Measurements from ENCODE around the gene NEUROG3. TPM values are rescaled to one million over a fixed set of nuclear protein-coding genes. Genes with fewer than 3 reads are reported as not detected.

Gene NEUROG3
- total and polyA plus RNA-seq, 2 experiments from 2014 or later: not detected

DNA sequence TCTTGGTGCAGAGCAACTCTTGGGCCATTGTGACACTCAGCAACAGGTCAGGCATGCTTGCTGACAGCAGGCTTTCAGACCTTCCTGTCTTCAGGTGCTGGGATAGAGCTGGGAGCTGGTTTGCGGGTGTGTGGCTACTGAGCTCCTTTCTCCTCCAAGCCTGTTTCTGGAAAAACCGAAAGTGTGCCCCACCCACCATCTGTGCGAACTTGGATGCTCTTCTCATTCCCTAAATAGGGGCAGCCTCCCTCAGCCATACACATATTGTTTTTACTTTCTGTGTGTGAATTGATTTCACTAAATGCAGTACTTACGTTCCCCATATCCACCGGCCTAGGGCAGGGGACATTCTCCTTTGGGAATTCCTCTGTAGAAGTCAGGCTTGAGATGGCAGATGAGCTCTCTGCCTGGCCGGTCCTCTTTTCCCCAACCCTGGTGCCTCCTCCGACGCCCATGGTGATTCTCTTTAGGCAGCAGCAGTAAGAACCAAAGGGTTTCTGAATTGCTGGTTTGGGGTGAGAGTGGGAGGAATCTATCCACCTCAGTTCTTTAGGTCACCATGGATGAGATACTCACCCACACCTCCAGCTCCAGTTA, 6.3 kb upstream of the NEUROG3 start:
- peaks cover 40% of the 10 kb centered on the region for H3K27me3 ChIP-seq (replicated peaks; ENCODE audit: insufficient read depth)
- TF ChIP-seq EZH2phosphoT487 (IDR thresholded peaks at IDR 0.05; ENCODE audit: insufficient read depth, low read depth) (no peak), EZH2 (IDR thresholded peaks at IDR 0.05; ENCODE audit: insufficient read depth, poor library complexity, severe bottlenecking) (no peak)

DNA sequence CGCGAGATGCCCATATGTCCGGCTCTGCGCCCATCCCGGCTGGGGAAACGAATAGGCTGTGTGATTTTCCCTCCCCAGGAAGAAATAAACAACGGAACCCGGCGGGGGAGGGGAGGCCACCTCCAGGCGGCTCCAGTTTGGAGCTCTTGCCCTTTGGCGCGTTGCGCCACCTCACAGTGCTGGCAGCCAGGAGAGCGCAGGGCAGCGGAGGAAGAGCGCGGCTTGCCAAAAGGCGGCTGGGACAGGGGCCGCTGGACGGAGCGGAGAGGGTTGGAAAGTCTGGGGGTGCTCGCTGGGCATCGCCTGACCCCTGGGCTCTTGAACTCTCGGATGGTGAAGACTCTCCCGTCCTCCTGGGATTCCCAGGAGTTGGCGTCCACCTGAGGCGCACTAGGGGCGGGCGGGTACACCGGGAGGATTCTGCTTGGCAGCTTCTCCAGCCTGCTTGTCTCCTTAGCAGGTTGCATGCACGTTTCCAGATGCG, 5.3 kb upstream of the NEUROG3 start:
- Histone ChIP-seq H3K4me2 (ENCODE audit: unreplicated experiment) (no peak overlapping the region), H3F3A (ENCODE audit: insufficient read depth) (no peaks in the 10 kb centered on the region), H3K36me3 (ENCODE audit: low read depth) (no peaks in the 10 kb centered on the region), H3K4me1 (ENCODE audit: insufficient read depth) (no peaks in the 10 kb centered on the region), H4K20me1 (ENCODE audit: insufficient read depth) (no peaks in the 10 kb centered on the region), H3K9me2 (ENCODE audit: insufficient read depth) (no peaks in the 10 kb centered on the region), H3K27ac (no peak overlapping the region), H3K27me3 (replicated peaks; ENCODE audit: insufficient read depth) (peaks cover 50% of the 10 kb centered on the region), H3K4me3 (no peak overlapping the region), H3K79me2 (ENCODE audit: insufficient read depth) (no peaks in the 10 kb centered on the region), H3K9ac (no peak overlapping the region), H3K9me3 (ENCODE audit: low read depth) (no peaks in the 10 kb centered on the region), H2AFZ (no peak overlapping the region)
- DNase-seq: no peak
- in situ Hi-C loops (cut with MboI): no loop called here
- TF ChIP-seq EZH2 (IDR thresholded peaks at IDR 0.05; ENCODE audit: insufficient read depth, poor library complexity, severe bottlenecking) (no peak), EZH2phosphoT487 (IDR thresholded peaks at IDR 0.05; ENCODE audit: insufficient read depth, low read depth) (no peak)
- WGBS, 2 experiments (ENCODE audit: low coverage in 1 of 2, low lambda C conversion rate in 2 of 2, missing lambda C conversion rate in 2 of 2): 1% methylated on average over 25 to 32 of the region's 32 CpGs

More for the DNA sequence above, 6.3 kb upstream of the NEUROG3 start:
- H3K27ac ChIP-seq: no peak overlapping the region
- no peaks in the 10 kb centered on the region for H3K9me3 ChIP-seq (ENCODE audit: low read depth)
- in situ Hi-C loops (cut with MboI): no loop called here
- no peaks in the 10 kb centered on the region for H3K79me2 ChIP-seq (ENCODE audit: insufficient read depth)
- no peak overlapping the region for H3K9ac ChIP-seq
- H3K4me2 ChIP-seq (ENCODE audit: unreplicated experiment): no peak overlapping the region
- H3K9me2 ChIP-seq (ENCODE audit: insufficient read depth): no peaks in the 10 kb centered on the region
- no peak for DNase-seq
- H3F3A ChIP-seq (ENCODE audit: insufficient read depth): no peaks in the 10 kb centered on the region
- no peak overlapping the region for H2AFZ ChIP-seq
- no peaks in the 10 kb centered on the region for H3K4me1 ChIP-seq (ENCODE audit: insufficient read depth)
- H3K4me3 ChIP-seq: no peak overlapping the region
- 6 to 11% methylated on average over 8 of the region's 8 CpGs for WGBS, 2 experiments (ENCODE audit: low coverage in 1 of 2, low lambda C conversion rate in 2 of 2, missing lambda C conversion rate in 2 of 2)
- no peaks in the 10 kb centered on the region for H3K36me3 ChIP-seq (ENCODE audit: low read depth)
- H4K20me1 ChIP-seq (ENCODE audit: insufficient read depth): no peaks in the 10 kb centered on the region

DNA sequence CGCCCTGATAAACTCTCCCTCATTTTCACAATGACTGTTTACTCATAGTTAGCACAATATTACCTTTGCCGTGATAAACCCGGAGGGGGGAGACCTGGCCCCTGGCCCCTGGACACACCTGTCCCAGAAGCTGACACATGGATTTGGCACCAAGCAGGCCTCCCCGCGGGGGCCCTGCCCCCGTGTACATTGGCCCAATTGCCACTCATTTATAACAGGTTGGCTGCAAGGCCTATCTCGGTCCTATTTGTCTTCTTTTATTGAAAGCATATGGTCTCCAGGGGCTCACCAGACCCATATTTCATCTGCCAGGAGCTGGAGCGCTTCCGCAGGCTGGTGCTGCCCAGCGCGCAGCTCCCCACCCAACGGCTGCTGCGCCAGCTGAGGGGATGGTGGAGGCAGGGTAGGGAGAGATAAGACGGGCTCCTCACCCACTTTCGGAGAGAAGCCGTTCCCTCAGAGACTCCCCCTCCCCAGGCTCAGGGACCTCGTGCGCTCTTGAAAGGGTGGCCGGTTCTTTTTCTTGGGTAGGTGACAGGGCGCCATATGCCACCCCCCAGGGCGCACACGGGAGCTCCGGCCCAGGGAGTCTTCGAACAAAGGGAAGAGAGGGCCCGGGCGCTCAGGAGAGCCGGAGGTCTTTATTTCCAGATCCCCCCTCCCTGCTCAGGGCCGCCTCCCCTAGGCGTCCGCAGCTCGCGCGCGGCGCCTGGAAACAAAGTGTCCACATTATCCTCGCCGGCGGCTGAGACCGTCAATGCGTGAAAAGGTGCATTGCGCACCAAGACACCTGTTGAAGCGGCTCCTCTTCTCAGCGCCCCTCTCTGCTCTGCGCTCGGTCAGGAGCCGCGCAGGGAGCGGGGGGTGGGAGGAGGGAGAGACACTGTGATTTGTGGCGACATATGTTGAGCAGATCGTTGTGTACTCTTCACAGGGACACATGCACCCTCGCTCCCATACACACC, 4.3 kb upstream of the NEUROG3 start:
- WGBS, 2 experiments (ENCODE audit: low coverage in 1 of 2, low lambda C conversion rate in 2 of 2, missing lambda C conversion rate in 2 of 2): 2 to 4% methylated on average over 45 to 50 of the region's 51 CpGs
- no peaks in the 10 kb centered on the region for H3K4me1 ChIP-seq (ENCODE audit: insufficient read depth)
- H3K79me2 ChIP-seq (ENCODE audit: insufficient read depth): no peaks in the 10 kb centered on the region
- H3K4me3 ChIP-seq: no peak overlapping the region
- H3K9me2 ChIP-seq (ENCODE audit: insufficient read depth): no peaks in the 10 kb centered on the region
- no peak for TF ChIP-seq EZH2 (IDR thresholded peaks at IDR 0.05; ENCODE audit: insufficient read depth, poor library complexity, severe bottlenecking)
- TF ChIP-seq EZH2phosphoT487 (IDR thresholded peaks at IDR 0.05; ENCODE audit: insufficient read depth, low read depth): no peak
- no peak overlapping the region for H3K9ac ChIP-seq
- no peaks in the 10 kb centered on the region for H3K9me3 ChIP-seq (ENCODE audit: low read depth)
- no peaks in the 10 kb centered on the region for H3F3A ChIP-seq (ENCODE audit: insufficient read depth)
- H3K36me3 ChIP-seq (ENCODE audit: low read depth): no peaks in the 10 kb centered on the region
- no peak for DNase-seq
- peaks cover 60% of the 10 kb centered on the region for H3K27me3 ChIP-seq (replicated peaks; ENCODE audit: insufficient read depth)
- no peaks in the 10 kb centered on the region for H4K20me1 ChIP-seq (ENCODE audit: insufficient read depth)
- no peak overlapping the region for H3K4me2 ChIP-seq (ENCODE audit: unreplicated experiment)
- H2AFZ ChIP-seq: no peak overlapping the region
- in situ Hi-C loops (cut with MboI): no loop called here
- H3K27ac ChIP-seq: no peak overlapping the region

DNA sequence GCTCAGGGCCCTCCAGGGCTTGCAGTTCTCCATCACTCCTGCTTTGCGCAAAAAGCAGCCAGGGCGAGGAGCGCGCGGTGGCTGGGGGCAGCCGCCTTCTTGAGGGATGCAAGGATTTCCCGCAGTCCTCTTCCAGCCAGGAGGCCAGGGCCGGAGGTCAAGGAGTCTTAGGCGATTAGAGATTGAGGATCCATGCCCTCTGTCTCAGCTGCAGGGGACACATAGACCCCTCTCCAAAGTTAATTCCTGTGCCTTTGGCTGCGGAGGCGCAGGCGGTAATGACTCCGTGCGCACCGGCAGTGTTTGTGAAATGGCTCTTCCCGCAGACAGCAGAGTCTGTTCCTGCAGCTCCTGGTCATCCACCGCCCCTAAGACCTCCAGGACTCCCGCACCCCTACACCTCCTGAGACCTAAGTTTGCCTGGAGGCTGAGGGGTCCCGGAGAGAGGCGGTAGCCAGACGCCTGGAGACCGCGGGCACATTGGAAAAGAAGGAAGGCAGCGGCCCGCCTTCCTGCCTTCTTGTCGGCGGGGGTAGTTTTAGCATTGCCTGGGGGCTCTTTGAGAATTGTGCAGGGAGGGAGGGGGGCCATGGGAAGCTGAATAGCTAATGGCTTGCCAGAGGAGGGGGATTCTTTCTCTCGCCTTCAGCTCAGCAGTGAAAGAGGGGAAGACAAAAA, 3.3 kb upstream of the NEUROG3 start:
- no peak for TF ChIP-seq EZH2phosphoT487 (IDR thresholded peaks at IDR 0.05; ENCODE audit: insufficient read depth, low read depth)
- TF ChIP-seq EZH2 (IDR thresholded peaks at IDR 0.05; ENCODE audit: insufficient read depth, poor library complexity, severe bottlenecking): no peak
- Histone ChIP-seq H3K4me2 (ENCODE audit: unreplicated experiment) (no peak overlapping the region), H3K27me3 (replicated peaks; ENCODE audit: insufficient read depth) (peaks cover 70% of the 10 kb centered on the region), H3K9ac (no peak overlapping the region), H4K20me1 (ENCODE audit: insufficient read depth) (no peaks in the 10 kb centered on the region), H3K9me3 (ENCODE audit: low read depth) (no peaks in the 10 kb centered on the region), H3K4me1 (ENCODE audit: insufficient read depth) (no peaks in the 10 kb centered on the region), H3K36me3 (ENCODE audit: low read depth) (no peaks in the 10 kb centered on the region), H3F3A (ENCODE audit: insufficient read depth) (no peaks in the 10 kb centered on the region), H3K79me2 (ENCODE audit: insufficient read depth) (no peaks in the 10 kb centered on the region), H2AFZ (no peak overlapping the region), H3K27ac (no peak overlapping the region), H3K4me3 (no peak overlapping the region), H3K9me2 (ENCODE audit: insufficient read depth) (no peaks in the 10 kb centered on the region)
- WGBS, 2 experiments (ENCODE audit: low coverage in 1 of 2, low lambda C conversion rate in 2 of 2, missing lambda C conversion rate in 2 of 2): 0 to 2% methylated on average over 20 to 28 of the region's 28 CpGs
- DNase-seq: peak; percentile 24
- in situ Hi-C loops (cut with MboI): no loop called here

Measured in GM23248 (cell line).